T-helper 22 cell (primary cell): ENCODE data around the gene TDRD9.
"Not testable (repeated sequence)": the region's sequence is repeated elsewhere in the genome, so short reads cannot be mapped to it uniquely, and the experiment has no call there.

Experiments
- DNase-seq: peaks from one replicate; pipeline ENCODE4 v3.0.0-alpha.2; 2020; ENCODE audit warnings: low read depth

The TDRD9 gene

GRCh38 chr14:103927566-103927965, 690 bp upstream of the TDRD9 start:
- no peak for DNase-seq

- DNase-seq: no peak
Observed at GRCh38 chr14:103930051-103930604, 1.9 kb downstream of the TDRD9 start.

DNA sequence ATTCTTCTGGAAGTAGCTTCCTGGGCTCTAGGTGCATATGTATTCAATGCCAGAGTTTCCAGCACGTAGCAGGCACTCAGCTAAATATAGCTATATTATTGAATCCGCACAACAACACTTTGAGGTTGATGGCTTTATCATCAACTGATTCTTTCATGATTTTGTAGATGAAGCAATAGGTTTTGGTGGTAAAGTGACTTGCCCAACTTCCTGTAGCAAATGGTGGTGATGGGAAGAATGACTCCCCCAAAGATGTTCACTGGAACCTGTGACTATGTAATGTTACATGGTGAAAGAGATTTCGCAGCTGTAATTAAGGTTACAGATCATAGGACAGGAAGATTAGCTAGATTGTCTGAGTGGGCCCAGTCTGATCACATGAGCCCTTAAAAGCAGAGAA, 3.2 kb downstream of the TDRD9 start:
- DNase-seq: no peak

DNA sequence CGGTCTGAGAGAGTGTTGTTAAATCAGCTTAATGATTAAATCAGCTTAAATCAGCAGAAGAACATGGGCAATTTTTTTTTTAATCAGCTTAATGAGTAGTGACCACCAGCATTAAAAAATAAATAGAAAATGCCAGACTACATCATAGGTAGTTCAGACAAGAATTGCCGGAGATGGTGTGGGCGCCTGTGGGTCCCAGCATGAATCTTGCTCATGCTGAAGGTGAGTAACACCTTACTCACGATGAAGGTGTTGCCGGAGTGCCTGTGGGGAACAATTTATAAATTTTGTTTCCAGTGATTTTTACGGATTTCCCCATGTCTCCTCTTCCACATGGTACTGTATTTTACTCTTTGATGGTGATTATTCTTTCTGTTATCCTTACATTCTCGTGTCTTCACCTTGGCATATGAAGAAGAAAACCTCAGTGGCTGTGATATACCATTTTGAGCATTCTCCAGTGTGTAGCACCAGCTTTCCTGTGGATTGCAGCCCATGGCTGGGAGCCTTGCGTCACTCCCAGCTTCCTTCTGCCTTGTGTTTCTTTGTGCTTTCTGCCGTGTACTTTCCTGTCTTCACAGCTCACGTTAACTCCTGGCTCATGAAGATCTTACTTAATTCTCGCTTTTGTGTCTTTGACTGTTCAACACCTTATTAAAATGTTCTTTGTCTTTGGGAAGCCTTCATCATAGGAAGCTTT, 4.7 kb downstream of the TDRD9 start:
- no peak for DNase-seq

DNA sequence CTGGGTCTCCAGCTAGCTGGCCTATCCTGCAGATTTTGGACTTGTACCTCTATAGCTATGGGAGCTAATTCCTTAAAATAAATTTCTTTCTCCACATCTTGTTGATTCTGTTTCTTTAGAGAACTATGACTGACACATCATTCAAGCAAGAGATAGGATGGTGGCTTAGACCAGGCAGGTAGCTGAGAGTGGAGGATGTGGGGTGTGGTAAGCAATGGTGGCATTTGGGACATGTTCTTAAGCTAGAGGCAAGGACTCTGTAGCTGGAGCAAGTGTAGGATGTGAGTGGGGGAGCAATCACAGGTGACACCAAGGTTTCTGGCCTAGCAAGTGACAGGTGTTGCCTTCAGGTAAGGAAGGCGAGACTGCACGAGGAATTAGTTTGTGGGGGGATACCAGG, 6.8 kb downstream of the TDRD9 start:
- DNase-seq: no peak

DNA sequence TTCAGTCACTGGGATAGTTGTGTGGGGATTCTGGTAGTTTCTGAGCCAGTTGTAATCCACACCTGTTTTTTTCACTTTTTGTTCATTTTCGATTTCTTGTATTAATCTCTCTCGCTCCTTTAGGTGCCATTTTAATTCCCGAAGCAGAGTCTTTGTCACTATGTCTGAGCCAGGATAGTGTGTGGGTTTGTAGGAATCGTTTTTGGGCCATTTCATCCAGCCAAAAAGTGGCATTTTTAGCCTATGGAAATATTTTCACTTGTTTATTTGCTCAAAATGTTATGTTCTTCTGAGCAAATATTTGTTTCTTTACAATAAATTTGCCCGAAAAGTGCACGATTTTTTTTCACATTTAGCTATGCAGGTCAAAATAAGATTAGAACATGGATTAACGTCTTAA, 13.2 kb downstream of the TDRD9 start:
- no peak for DNase-seq

DNA sequence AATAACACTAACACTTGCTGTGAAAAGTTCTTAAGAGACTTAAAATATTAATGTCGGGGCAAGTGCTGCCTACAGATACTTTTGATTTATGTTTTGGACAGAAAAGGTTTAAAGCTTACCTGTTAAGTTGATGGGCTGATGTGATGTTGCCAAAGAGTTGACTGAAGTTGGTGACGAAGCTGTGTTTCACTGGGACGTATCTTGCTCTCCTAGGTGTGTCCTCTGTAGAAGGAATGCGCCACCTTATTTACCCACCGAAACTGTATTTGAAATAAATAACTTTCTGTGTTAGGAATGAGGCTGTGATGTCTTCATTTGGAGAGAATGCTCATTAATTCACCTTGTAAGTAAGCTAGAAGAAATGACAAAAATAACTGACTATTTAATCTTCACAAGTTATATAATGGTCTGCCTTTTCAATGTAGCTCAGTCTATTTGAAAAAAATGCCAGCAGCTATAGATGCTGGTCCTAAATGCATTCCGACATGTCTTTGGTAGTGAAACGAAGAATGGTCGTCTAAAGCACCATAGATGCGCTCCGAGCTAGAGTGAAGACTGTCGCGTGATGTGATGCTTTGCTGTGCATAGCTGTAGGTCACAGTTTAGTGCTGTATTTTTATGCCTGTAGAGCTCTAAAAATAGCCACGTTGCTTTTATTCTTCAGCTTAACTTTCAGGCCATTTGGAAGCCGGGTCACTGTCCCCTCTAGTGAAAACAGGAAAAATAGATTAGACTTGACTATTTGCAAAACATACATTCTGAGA, 13.9 kb downstream of the TDRD9 start, which contains the start of gene RD3L:
TSS of gene RD3L (minus strand) at position 557 of the 764 bp plus-strand sequence. CDS start 834 bp downstream, outside the sequence.
- no peak for DNase-seq

DNA sequence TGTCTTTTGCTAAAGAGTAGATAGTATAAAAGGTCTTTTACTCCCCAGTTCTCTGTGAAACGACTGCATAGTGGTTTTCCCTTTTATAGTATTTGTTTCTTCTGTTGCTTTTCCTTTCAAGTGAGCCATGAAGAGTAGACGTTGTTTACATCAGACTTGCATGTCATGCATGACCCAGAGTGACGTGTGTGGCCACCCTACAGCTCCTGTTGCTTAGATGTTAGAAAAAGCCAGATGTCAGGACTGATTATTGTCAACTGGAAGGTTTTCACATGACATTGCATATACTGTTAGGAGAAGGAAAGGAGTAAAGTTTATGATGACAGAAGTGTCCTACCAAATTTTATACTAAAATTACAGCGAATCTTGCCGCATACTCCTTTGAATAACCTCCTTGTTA, 15.4 kb downstream of the TDRD9 start:
- DNase-seq: no peak

DNA sequence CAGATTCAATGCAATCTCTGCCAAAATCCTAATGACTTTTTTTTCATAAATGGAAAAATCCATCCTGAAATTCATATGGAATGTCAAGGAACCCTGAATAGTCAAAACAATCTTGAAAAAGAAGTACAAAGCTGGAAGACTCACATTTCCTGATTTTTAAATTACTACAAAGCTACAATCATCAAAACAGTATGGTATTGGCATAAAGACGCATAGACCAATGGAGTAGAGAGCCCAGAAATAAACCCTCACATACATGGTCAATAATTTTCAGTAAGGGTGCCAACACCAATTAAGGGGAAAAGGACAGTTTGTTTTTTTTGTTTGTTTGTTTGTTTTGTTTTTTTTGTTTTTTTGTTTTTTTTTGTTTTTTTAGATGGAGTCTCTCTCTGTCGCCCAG, 18.7 kb downstream of the TDRD9 start:
- no peak for DNase-seq

DNA sequence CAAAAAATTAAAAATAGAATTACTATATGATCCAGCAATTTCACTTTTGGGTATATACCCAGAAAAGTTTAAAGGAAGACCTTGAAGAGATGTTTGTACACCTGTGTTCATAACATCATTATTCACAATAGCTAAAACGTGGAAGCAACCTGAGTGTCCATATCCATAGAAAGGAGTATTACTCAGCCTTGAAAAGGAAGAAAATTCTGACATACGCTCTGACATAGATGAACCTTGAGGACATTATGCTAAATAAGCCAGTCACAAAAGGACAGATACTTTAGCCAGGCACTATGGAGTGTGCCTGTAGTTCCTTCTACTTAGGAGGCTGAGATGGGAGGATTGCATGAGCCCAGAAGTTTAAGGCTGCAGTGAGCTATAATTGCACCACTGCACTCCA, 20.2 kb downstream of the TDRD9 start:
- DNase-seq: no peak

- DNase-seq: no peak
Observed at GRCh38 chr14:103949131-103949790, 21.0 kb downstream of the TDRD9 start.

DNA sequence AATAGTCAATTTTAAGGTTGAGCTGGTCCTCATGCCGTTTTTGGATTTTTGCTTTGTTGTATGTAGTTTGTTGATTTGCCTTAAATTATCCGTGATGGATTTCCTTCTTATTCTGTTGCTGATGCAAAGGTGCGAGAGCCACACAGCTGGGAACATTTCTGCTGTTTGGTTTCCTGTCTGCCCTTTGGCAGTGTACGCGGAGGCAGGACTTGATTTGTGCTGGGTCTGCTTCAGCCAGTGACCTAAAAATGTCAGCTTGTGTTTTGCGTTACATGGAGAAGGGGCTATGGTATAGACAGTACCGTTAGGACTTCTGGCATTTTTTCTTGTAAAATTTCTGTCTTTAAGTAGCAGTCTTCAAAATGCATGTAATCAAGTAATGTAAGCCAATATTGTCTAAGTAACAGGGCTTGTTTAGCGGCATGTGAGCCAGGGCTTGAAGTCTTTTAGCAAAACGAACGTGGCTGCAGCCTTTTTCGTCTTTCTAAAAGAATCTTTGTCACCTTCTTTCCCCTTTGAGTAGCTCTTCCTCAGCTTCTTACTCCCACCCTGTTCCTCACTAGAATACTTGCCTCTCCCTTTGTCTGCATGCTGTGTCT, 32.3 kb downstream of the TDRD9 start:
- no peak for DNase-seq

DNA sequence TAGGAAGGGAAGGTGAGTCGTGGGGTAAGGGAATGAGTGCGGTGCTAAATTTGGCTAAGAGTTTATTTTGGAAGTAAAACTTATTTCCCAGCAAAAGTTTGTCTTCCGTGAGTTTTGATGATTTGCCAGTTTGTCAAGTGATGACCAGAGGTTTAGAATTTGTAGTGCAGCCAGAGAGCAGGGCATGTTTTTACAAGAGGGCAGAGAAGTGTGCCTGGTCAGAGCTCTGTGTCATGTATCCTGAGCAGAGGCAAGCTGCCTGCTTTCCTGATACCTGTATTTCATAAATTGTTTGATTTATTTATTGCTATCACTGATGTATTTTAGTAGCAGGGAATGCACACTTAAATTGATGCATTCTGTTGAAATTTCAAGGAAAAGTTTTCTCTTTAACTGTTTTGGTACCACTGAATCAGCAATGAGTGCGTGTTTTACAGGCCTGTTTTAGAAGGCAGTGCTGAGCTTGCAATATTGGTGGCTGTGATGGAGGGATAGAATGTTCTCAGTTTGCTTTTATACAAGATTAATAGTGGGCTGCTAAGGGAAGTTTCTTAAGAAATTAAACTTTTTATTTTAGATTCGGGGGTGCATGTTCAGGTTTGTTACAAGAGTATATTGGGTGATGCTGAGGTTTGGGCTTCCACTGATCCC, 33.8 kb downstream of the TDRD9 start:
- DNase-seq: no peak

DNA sequence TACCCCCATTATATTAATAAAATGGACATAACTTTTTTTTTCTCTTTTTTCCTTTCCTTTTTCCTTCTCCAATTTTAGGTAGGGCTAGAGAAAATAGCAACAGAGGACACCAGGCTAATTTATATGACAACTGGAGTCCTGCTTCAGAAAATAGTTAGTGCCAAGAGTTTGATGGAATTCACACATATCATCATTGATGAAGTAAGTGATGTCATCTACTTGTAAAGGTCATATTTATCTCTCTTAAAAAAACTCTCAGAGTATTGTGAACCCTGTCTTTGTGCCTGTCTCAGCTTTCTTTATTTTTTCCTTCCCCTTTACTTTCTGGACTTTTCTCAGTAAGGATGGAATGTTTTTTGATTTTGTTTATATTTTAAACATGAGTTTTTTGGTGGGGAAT, 38.4 kb downstream of the TDRD9 start:
- no peak for DNase-seq

DNA sequence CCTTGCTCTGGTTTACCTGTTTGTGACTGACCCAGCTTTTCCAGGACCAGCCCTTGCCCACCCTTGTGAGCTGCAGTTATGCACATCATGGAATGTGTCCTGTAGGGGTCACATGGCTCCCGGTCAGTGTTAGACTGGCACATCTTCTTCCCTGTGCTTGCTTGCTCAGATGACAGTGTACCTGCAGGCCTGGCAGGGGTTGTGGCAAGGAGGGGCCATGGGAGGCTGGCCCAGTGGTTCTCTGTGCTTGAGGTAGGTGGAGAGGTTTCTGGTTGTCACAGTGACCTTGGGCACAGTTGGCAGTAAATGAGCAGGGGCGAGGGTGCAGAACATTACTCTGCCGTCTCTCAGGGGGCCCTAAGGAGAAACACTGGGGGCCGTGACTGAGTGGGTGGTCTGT, 41.7 kb downstream of the TDRD9 start:
- no peak for DNase-seq

DNA sequence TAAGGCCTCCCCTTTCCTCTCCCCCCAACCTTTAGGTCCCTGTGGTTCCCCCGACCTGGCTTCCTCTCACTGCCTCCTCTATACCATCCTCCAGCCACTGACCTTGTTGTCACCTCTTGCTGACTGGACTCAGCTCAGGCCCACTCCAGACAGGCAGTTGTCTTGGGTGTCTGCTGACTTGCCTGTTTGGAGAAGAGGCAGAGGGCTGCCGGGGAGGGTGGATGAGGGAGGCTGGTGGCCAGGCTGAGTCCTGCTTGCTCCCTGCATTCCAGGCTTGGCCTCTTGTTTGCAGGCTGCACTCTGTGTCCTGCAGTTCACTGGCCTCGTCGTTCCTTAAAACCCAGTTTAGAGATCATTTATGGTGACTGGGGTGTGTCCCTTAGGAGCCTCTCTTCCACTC, 45.1 kb downstream of the TDRD9 start:
- no peak for DNase-seq

DNA sequence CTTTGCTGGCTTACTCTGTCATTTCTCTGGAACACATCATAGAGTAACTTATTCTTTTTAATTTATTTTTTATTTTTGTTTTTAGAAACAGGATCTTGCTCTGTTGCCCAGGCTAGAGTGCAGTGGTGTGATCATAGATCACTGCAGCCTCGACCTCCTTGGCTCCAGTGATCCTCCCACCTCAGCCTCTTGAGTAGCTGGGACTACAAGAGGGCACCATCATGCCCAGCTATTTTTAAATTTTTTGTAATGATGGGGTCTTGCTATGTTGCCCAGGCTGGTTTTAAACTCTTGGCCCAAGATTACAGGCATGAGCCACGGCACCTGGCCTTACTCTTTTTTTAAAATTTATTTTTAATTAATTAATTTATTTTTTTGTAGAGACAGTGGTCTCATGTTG, 46.3 kb downstream of the TDRD9 start:
- DNase-seq: no peak

DNA sequence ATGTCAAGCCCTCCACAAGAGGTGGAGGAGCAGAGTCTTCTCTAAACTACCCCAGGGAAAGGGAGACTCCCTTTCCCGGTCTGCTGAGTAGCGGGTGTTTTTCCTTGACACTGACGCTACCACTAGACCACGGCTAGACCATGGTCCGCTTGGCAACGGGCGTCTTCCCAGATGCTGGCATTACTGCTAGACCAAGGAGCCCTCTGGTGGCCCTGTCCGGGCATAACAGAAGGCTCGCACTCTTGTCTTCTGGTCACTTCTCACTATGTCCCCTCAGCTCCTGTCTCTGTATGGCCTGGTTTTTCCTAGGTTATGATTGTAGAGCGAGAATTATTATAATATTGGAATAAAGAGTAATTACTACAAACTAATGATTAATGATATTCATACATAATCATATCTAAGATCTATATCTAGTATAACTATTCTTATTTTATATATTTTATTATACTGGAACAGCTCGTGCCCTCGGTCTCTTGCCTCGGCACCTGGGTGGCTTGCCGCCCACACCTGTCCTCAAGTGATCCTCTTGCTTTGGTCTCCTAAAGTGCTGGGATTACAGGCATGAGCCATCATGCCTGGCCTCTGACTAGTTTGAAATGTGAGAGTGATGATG, 52.5 kb downstream of the TDRD9 start:
- not testable (repeated sequence) for DNase-seq

GRCh38 chr14:103984196-103984595, 55.9 kb downstream of the TDRD9 start:
- DNase-seq: no peak

DNA sequence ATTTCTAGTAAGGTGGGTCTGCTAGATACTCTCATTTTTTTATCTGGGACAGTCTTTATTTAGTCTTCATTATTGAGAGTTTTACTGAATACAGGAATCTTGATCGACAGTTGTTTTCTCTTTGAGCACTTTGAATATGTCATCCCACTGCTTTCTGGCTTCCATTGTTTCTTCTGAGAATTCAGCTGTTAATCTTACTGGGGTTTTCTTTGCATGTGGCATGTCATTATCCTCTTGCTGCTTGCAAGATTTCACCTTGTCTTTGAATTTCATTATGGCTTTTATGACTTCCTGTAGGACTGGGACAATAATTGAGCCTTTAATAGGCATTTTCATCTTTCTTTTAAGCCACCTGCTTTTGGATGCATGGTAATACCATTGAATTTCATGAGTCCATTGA, 60.8 kb downstream of the TDRD9 start:
- DNase-seq: no peak

DNA sequence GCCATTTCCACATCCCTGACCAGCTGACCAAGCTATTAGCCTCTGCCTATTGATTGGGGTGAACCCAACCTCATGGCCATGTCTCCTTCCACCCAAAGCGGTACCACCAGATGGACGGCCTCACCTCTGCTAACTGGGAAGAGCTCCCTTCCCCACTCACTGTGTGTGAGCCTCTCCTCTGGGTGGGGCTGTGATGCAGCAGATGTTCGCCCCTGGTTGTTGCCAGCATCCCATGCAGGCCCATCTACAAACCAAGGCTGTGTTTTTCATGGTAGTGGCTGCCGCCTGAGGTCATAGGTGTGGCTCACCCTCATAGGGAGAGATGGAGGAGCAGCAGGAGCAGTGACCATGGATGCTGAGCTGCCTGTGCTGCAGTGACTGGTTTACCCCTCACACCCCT, 61.7 kb downstream of the TDRD9 start:
- DNase-seq: no peak
